Neural progenitor cell (in vitro differentiated cells): ENCODE data around the gene ADI1. TPM values are rescaled to one million over a fixed set of nuclear protein-coding genes. Genes with fewer than 3 reads are reported as not detected.

ENCODE experiments used
- DNase-seq: peaks from one replicate; pipeline ENCODE4 v3.0.0-alpha.2; 2016; ENCODE audit warnings: low spot score
- H2AFZ ChIP-seq: fragments of 200-600 bp; sonication (generic); replicated peaks from 2 replicates; pipeline ENCODE4 v1.6.1; 2016; ENCODE audit warnings: antibody characterized with exemption
- H3F3A ChIP-seq: fragments of 200-600 bp; sonication (generic); 2 replicates; pipeline ENCODE4 v1.6.1; 2016; ENCODE audit warnings: antibody characterized with exemption, low read depth
- H3K27ac ChIP-seq: fragments of 200-600 bp; sonication (generic); 2 replicates; pipeline ENCODE4 v1.5.1; 2016; ENCODE audit warnings: mild to moderate bottlenecking
- H3K27me3 ChIP-seq: fragments of 200-600 bp; sonication (generic); 2 replicates; pipeline ENCODE4 v1.6.1; 2016; ENCODE audit warnings: mild to moderate bottlenecking, moderate library complexity
- H3K36me3 ChIP-seq: fragments of 200-600 bp; sonication (generic); 2 replicates; pipeline ENCODE4 v1.5.1; 2016
- H3K4me1 ChIP-seq: fragments of 200-600 bp; sonication (generic); 2 replicates; pipeline ENCODE4 v1.6.1; 2016; ENCODE audit warnings: mixed run types
- H3K4me2 ChIP-seq: fragments of 200-600 bp; sonication (generic); 2 replicates; pipeline ENCODE4 v1.6.1; 2016
- H3K4me3 ChIP-seq: fragments of 200-600 bp; sonication (generic); 2 replicates; pipeline ENCODE4 v1.5.1; 2016
- H3K79me2 ChIP-seq: fragments of 200-600 bp; sonication (generic); 2 replicates; pipeline ENCODE4 v1.6.1; 2016; ENCODE audit warnings: low read depth
- H3K9ac ChIP-seq: fragments of 200-600 bp; sonication (generic); 2 replicates; pipeline ENCODE4 v1.6.1; 2016
- H3K9me3 ChIP-seq: fragments of 200-600 bp; sonication (generic); 2 replicates; pipeline ENCODE4 v1.5.1; 2016; ENCODE audit warnings: low read depth
- H4K20me1 ChIP-seq: fragments of 200-600 bp; sonication (generic); 2 replicates; pipeline ENCODE4 v1.6.1; 2016; ENCODE audit warnings: low read depth
- H3K27ac Mint-ChIP-seq: 3 replicates; pipeline ENCODE4 v1.8.0; 2021; ENCODE audit warnings: mixed read lengths
- H3K27me3 Mint-ChIP-seq: 2 replicates; pipeline ENCODE4 v1.8.0; 2022; ENCODE audit warnings: low read depth, mild to moderate bottlenecking, inconsistent platforms, moderate library complexity, mixed read lengths; ENCODE audit not compliant: insufficient read depth
- H3K36me3 Mint-ChIP-seq: 3 replicates; pipeline ENCODE4 v1.8.0; 2021; ENCODE audit warnings: mixed read lengths
- H3K4me1 Mint-ChIP-seq: 3 replicates; pipeline ENCODE4 v1.8.0; 2021; ENCODE audit warnings: mixed read lengths
- H3K4me3 Mint-ChIP-seq: 3 replicates; pipeline ENCODE4 v1.8.0; 2021; ENCODE audit warnings: mild to moderate bottlenecking, moderate library complexity, mixed read lengths
- H3K9me3 Mint-ChIP-seq: 3 replicates; pipeline ENCODE4 v1.8.0; 2020; ENCODE audit warnings: mixed read lengths
- CTCF ChIP-seq: fragments of 200-600 bp; sonication (generic); IDR thresholded peaks from 2 replicates; pipeline ENCODE4 v1.5.1; 2017; ENCODE audit warnings: antibody characterized with exemption, mild to moderate bottlenecking
- EZH2 ChIP-seq: fragments of 200-600 bp; sonication (generic); IDR thresholded peaks from 2 replicates; pipeline ENCODE4 v1.6.1; 2017; ENCODE audit warnings: antibody characterized with exemption, mild to moderate bottlenecking, moderate library complexity
- EZH2phosphoT487 ChIP-seq: fragments of 200-600 bp; sonication (generic); IDR thresholded peaks from 2 replicates; pipeline ENCODE4 v1.6.1; 2017; ENCODE audit warnings: antibody characterized with exemption
- total RNA-seq: library from RNA; depleted of rRNA; stranded (reverse); fragments of >200 nt; gene quantifications from 2 replicates; pipeline ENCODE4 v1.2.3, GENCODE V29; 2015; ENCODE audit warnings: low replicate concordance

The ADI1 gene
- total RNA-seq, 1 donor from 2014 or later: 29.3 TPM

GRCh38 chr2:3529316-3530025, 10.1 kb upstream of the ADI1 start:
- H2AFZ ChIP-seq: no peak overlapping the region
- no peak for TF ChIP-seq CTCF
- TF ChIP-seq EZH2phosphoT487: no peak
- no peak for TF ChIP-seq EZH2
- H3K36me3 ChIP-seq: no peaks in the 10 kb centered on the region
- Mint-ChIP-seq H3K27ac (peak overlapping the region; percentile 70), H3K27me3 (peaks cover 2% of the 10 kb centered on the region), H3K9me3 (no peaks in the 10 kb centered on the region), H3K36me3 (no peaks in the 10 kb centered on the region), H3K4me1 (peaks cover 2% of the 10 kb centered on the region), H3K4me3 (no peak overlapping the region)
- no peaks in the 10 kb centered on the region for H3K27me3 ChIP-seq
- no peak overlapping the region for H3K27ac ChIP-seq
- DNase-seq: no peak
- no peak overlapping the region for H3K4me3 ChIP-seq
- H3K4me1 ChIP-seq: no peaks in the 10 kb centered on the region
- peaks cover 11% of the 10 kb centered on the region for H3F3A ChIP-seq
- H3K79me2 ChIP-seq: no peaks in the 10 kb centered on the region
- no peak overlapping the region for H3K4me2 ChIP-seq
- H4K20me1 ChIP-seq: no peaks in the 10 kb centered on the region
- H3K9me3 ChIP-seq: no peaks in the 10 kb centered on the region
- H3K9ac ChIP-seq: no peak overlapping the region

GRCh38 chr2:3527886-3528785, 8.8 kb upstream of the ADI1 start:
- Histone ChIP-seq H3K4me2 (no peak overlapping the region), H2AFZ (no peak overlapping the region), H3K79me2 (no peaks in the 10 kb centered on the region), H3K9ac (no peak overlapping the region), H3K4me1 (no peaks in the 10 kb centered on the region), H3K27ac (no peak overlapping the region), H4K20me1 (no peaks in the 10 kb centered on the region), H3K36me3 (no peaks in the 10 kb centered on the region), H3K4me3 (no peak overlapping the region), H3K27me3 (no peaks in the 10 kb centered on the region), H3F3A (peaks cover 11% of the 10 kb centered on the region), H3K9me3 (no peaks in the 10 kb centered on the region)
- H3K9me3 Mint-ChIP-seq: no peaks in the 10 kb centered on the region
- peaks cover 2% of the 10 kb centered on the region for H3K27me3 Mint-ChIP-seq
- no peak for DNase-seq
- peaks cover 2% of the 10 kb centered on the region for H3K4me1 Mint-ChIP-seq
- no peak overlapping the region for H3K4me3 Mint-ChIP-seq
- no peak overlapping the region for H3K27ac Mint-ChIP-seq
- TF ChIP-seq EZH2 (no peak), EZH2phosphoT487 (no peak), CTCF (no peak)
- H3K36me3 Mint-ChIP-seq: no peaks in the 10 kb centered on the region

- no peaks in the 10 kb centered on the region for H3K36me3 ChIP-seq
- DNase-seq: no peak
- H3K36me3 Mint-ChIP-seq: no peaks in the 10 kb centered on the region
Measured at GRCh38 chr2:3526871-3527270, 7.5 kb upstream of the ADI1 start.

More at GRCh38 chr2:3526871-3527270, 7.5 kb upstream of the ADI1 start:
- H3F3A ChIP-seq: peaks cover 11% of the 10 kb centered on the region
- no peak overlapping the region for H3K27ac Mint-ChIP-seq
- no peaks in the 10 kb centered on the region for H3K9me3 ChIP-seq
- H3K27ac ChIP-seq: no peak overlapping the region
- H3K27me3 Mint-ChIP-seq: peaks cover 2% of the 10 kb centered on the region
- H2AFZ ChIP-seq: no peak overlapping the region
- no peaks in the 10 kb centered on the region for H3K27me3 ChIP-seq
- H3K4me3 ChIP-seq: no peak overlapping the region
- H3K4me1 Mint-ChIP-seq: peaks cover 2% of the 10 kb centered on the region
- TF ChIP-seq CTCF: no peak
- TF ChIP-seq EZH2phosphoT487: no peak
- no peak for TF ChIP-seq EZH2
- no peaks in the 10 kb centered on the region for H4K20me1 ChIP-seq
- no peaks in the 10 kb centered on the region for H3K4me1 ChIP-seq
- H3K4me2 ChIP-seq: no peak overlapping the region
- H3K4me3 Mint-ChIP-seq: no peak overlapping the region
- H3K79me2 ChIP-seq: no peaks in the 10 kb centered on the region
- H3K9me3 Mint-ChIP-seq: no peaks in the 10 kb centered on the region
- H3K9ac ChIP-seq: no peak overlapping the region
